Naive thymus-derived CD8-positive, alpha-beta T cell (primary cell): ENCODE measurements around the gene TLN1. TPM values are rescaled to one million over a fixed set of nuclear protein-coding genes. Genes with fewer than 3 reads are reported as not detected.

ENCODE experiments used
- ATAC-seq, 2 donors: fragments of 150-1000 bp; cut with Tn5 transposase in 1 of 2; sonication (Bioruptor Pico), chemical (Tn5 transposase) in 1 of 2; 1 replicate in 1 of 2; 2 replicates in 1 of 2; pipeline ENCODE4 v1.10.0; 2021; ENCODE audit warnings: mild to moderate bottlenecking in 2 of 2, moderate library complexity in 2 of 2
- POLR2A ChIA-PET: fragments of 350-600 bp; sonication (Branson Sonifier 250); formaldehyde crosslinking; loops from one replicate; lab custom pipeline; 2021; ENCODE audit warnings: antibody characterized with exemption; lab: Charles Lee
- DNase-seq, 10 donors: peaks; one replicate each; pipeline versions ENCODE4 v3.0.0 to v3.0.0-alpha.2; 2020 to 2022
- H3K27ac Mint-ChIP-seq, 10 donors: one replicate each; pipeline ENCODE4 v1.8.0; 2020 to 2022; ENCODE audit warnings: mild to moderate bottlenecking in 10 of 10, mixed read lengths in 10 of 10, moderate library complexity in 4 of 10, inconsistent platforms in 1 of 10
- H3K27me3 Mint-ChIP-seq, 5 donors: one replicate each; pipeline ENCODE4 v1.8.0; 2021 to 2022; ENCODE audit warnings: mixed read lengths in 5 of 5
- H3K36me3 Mint-ChIP-seq, 3 donors: one replicate each; pipeline ENCODE4 v1.8.0; 2020 to 2022; ENCODE audit warnings: mixed read lengths in 3 of 3, mild to moderate bottlenecking in 2 of 3, inconsistent platforms in 1 of 3
- H3K4me1 Mint-ChIP-seq, 4 donors: one replicate each; pipeline ENCODE4 v1.8.0; 2021 to 2022; ENCODE audit warnings: mixed read lengths in 4 of 4
- H3K4me3 Mint-ChIP-seq, 10 donors: one replicate each; pipeline ENCODE4 v1.8.0; 2020 to 2022; ENCODE audit warnings: mild to moderate bottlenecking in 10 of 10, mixed read lengths in 10 of 10, moderate library complexity in 6 of 10, inconsistent platforms in 1 of 10
- H3K9me3 Mint-ChIP-seq, 9 donors: one replicate each; pipeline ENCODE4 v1.8.0; 2020 to 2022; ENCODE audit warnings: mixed read lengths in 9 of 9, mild to moderate bottlenecking in 3 of 9, inconsistent platforms in 1 of 9, moderate library complexity in 1 of 9
- polyA plus RNA-seq, 3 donors: library from polyadenylated mRNA; unstranded; fragments of 300-500 nt; fragmentation: Illumina TruSeq; gene quantifications; one replicate each; pipeline ENCODE4 v1.2.3, GENCODE V29; 2021
- total RNA-seq, 8 experiments: library from RNA in 2 of 8; stranded (reverse) in 2 of 8; gene quantifications; one replicate each; pipeline ENCODE4 v1.2.3 and lab custom pipeline; 2021 to 2026

TLN1 gene
- total and polyA plus RNA-seq, 5 experiments from 2014 or later, result 32.9 to 233 (median 88.9) TPM

DNA sequence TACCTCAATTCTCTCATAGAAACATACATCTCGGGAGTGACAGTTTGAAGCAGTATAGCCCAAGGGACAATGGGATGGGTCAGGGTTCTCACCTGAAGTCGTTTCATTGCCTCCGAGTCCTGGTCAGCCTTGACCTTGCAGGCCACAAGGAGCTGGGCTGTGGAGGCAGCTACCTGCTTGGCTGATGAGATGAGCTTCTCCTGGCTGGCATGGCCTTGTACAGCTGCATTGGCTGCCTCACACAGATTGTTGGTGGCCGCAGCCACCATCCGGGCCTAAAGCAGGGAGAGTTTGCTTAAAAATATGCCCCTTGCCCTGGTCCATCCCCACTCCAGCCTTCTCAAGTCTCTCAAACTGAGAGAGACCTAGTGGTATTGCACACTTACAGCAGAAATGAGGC, 33.8 kb downstream of the TLN1 start:
- Mint-ChIP-seq H3K27ac (peak overlapping the region in 2 of 10 donors; percentile 48 to 56), H3K9me3 (no peaks in the 10 kb centered on the region), H3K27me3 (no peaks in the 10 kb centered on the region), H3K36me3 (peaks cover 0 to 16% (median 1%) of the 10 kb centered on the region in 3 donors), H3K4me3 (no peak overlapping the region), H3K4me1 (peaks cover 7 to 9% (median 9%) of the 10 kb centered on the region in 4 donors)
- POLR2A ChIA-PET, result interaction anchor here (0.8 kb wide), 1 partner anchor 40 kb away, joined by 3 read pairs; the partner anchor contains the start of genes CCDC107 and RMRP
- ATAC-seq (no peak), DNase-seq (no peak)

DNA sequence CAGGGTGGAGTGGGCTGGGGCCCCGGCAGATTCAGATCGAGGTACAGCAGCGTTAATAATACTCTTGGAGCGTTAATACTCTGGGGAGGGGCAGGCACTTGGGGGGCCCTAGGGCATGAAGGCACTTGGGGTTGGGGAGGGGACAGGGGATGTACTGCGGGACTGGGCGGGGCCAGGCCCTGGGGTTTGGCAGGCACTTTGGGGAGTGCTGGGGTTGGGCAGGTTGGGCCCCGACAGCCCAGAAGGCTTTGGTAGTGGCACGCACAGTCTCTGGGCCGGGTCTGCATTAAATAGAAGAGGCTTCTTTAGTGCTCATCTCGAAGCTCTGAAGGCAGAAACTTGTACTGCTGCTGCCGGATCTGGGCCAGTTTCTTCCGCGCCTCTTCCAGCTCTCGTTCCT, 34.5 kb downstream of the TLN1 start:
- POLR2A ChIA-PET, result interaction anchor here (0.7 to 1.4 kb wide), 3 partner anchors 11 to 81 kb away, joined by 5 to 11 read pairs (median 8); partner anchors contain the start of gene SIT1
- Mint-ChIP-seq H3K27me3 (no peaks in the 10 kb centered on the region), H3K4me1 (peaks cover 7 to 9% (median 9%) of the 10 kb centered on the region in 4 donors), H3K36me3 (peaks cover 0 to 16% (median 0%) of the 10 kb centered on the region in 3 donors), H3K9me3 (no peaks in the 10 kb centered on the region), H3K27ac (peak overlapping the region in 3 of 10 donors; percentile 19 to 46 (median 22)), H3K4me3 (no peak overlapping the region)
- DNase-seq (no peak), ATAC-seq (no peak)

DNA sequence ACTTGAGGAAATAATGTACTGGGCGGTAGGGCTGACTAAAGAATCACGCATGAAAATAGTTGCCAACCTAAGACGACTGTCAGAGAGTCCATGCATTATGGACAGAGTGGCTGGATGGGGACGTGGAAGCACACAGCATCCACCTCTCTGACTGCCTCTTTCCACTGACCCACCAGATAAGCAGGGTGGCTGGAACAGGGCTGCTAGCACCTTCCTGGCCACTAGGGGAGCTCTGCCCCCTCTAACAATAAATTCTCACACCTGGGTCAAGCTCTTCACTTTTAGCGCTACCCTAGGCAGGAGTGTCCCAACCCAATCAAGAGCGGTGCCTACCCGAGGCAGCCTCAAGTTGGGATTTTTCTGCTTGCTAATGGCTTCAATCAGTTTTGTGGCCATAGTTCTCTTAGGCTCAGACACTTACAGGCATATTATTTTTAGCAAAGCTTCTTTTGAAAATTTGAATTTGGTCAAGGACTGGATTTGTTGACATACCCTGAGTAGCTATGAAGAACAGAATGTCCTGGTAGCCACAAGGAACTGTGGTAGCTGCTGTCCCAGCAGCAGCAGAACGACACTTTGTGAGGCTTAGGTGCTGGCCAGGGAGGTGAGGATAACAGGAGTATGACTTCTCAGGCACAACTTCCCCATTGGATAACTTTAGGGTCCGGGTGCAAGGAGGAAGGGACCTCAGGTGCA, 35.3 kb downstream of the TLN1 start:
- H3K4me1 Mint-ChIP-seq, result peaks cover 9 to 14% (median 11%) of the 10 kb centered on the region in 4 donors

DNA sequence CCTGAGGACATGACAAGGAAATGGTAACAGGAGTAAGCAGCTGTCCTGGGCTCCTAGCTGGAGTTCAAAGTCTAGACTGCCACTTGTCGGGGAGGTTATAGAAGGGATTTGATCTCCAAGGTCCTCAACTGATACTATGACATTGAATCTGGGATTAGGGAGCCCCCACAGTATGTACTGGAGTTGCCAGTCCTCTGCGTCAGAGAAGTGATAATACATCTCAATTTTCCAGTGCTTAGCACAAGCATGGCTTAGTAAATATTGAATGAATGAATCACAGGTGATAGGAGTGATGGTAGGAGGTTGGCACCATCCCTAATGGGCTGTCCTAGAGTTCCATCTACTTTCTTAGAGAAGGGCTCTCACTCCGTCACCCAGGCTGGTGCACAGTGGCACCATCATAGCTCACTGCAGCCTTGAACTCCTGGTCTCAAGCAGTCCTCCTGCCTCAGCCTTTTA, 36.0 kb downstream of the TLN1 start:
- H3K4me3 Mint-ChIP-seq, result no peak overlapping the region
- DNase-seq (no peak), ATAC-seq (no peak)
- H3K36me3 Mint-ChIP-seq, result peaks cover 0 to 16% (median 0%) of the 10 kb centered on the region in 3 donors
- peaks cover 14 to 21% (median 15%) of the 10 kb centered on the region in 4 donors for H3K4me1 Mint-ChIP-seq
- peak overlapping the region in 3 of 10 donors; percentile 15 to 79 (median 69) for H3K27ac Mint-ChIP-seq
- POLR2A ChIA-PET, result interaction anchor here (0.6 to 1.7 kb wide), 9 partner anchors 10 to 91 kb away, joined by 3 to 12 read pairs (median 4); partner anchors contain the start of genes CCDC107 and RMRP
- no peaks in the 10 kb centered on the region for H3K27me3 Mint-ChIP-seq
- H3K9me3 Mint-ChIP-seq, result no peaks in the 10 kb centered on the region

More for the DNA sequence above, 35.3 kb downstream of the TLN1 start:
- DNase-seq (peak; percentile 22 to 73 (median 50)), ATAC-seq (peak; percentile 86 to 97)
- POLR2A ChIA-PET, result interaction anchor here (0.6 to 1.7 kb wide), 12 partner anchors 9 to 92 kb away, joined by 3 to 12 read pairs (median 4); partner anchors contain the start of genes CCDC107, RMRP and SIT1
- H3K4me3 Mint-ChIP-seq, result peak overlapping the region in 1 of 10 donors; percentile 62
- peak overlapping the region in 7 of 10 donors; percentile 20 to 83 (median 64) for H3K27ac Mint-ChIP-seq
- H3K36me3 Mint-ChIP-seq, result peaks cover 0 to 16% (median 0%) of the 10 kb centered on the region in 3 donors
- H3K27me3 Mint-ChIP-seq, result no peaks in the 10 kb centered on the region
- no peaks in the 10 kb centered on the region for H3K9me3 Mint-ChIP-seq

DNA sequence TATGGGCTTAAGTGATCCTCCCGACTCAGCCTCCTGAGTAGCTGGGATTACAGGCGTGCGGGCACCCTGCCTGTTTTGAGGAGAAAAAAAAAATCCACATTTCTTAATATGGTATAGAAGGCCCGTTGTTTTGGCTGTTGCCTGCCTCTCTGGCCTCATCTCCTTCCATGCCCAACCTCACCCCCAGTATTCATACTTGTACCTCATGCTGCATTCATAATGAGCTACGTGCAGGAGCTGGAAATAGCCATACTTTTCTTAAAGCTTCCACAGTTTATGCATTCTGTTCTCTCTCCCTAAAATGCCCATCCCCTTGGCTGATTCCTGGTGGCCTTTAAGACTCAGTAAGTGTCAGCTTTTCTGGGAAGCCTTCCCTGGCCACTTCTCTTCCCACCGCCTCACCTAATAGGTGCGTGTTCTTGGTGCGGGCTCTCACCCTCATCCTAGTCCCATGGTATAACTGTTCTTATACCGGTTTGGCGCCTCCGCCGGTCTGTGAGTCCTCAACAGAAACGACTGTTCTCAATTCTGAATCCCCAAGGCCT, 40.2 kb downstream of the TLN1 start:
- no peak for ATAC-seq
- no peak for DNase-seq
- POLR2A ChIA-PET, result interaction anchor here (0.7 to 3.3 kb wide), 8 partner anchors 9 to 88 kb away, joined by 3 to 19 read pairs (median 5); partner anchors contain the start of genes ARHGEF39, CREB3, SIT1 and TLN1
- Mint-ChIP-seq H3K4me3 (peak overlapping the region; percentile 86 to 94 (median 88)), H3K27me3 (no peaks in the 10 kb centered on the region), H3K9me3 (no peaks in the 10 kb centered on the region), H3K36me3 (peaks cover 0 to 3% (median 0%) of the 10 kb centered on the region in 3 donors), H3K27ac (peak overlapping the region in 7 of 10 donors; percentile 17 to 77 (median 48)), H3K4me1 (peaks cover 18 to 33% (median 26%) of the 10 kb centered on the region in 4 donors)

DNA sequence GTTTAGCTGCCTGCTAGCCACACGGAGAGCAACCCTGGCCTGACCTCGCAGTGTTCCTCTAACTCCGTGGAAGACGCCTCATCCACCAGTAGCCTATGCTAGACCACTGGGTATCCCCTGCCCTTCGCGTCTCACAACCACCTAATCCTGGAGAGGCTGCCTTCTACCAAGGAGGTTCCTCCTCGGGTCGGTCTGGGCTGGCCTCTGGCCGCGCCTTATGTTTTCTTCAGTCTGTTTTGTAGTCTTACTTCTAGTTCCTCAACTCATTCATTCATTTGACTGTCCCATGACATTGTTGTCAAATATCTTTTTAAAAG, 40.7 kb downstream of the TLN1 start:
- H3K27ac Mint-ChIP-seq, result peak overlapping the region; percentile 29 to 87 (median 78)
- ATAC-seq, result peak in 1 of 2 donors; percentile 31
- H3K36me3 Mint-ChIP-seq, result no peaks in the 10 kb centered on the region
- no peak for DNase-seq
- peak overlapping the region; percentile 86 to 94 (median 88) for H3K4me3 Mint-ChIP-seq
- POLR2A ChIA-PET, result interaction anchor here (0.9 to 3.3 kb wide), 9 partner anchors 8 to 87 kb away, joined by 3 to 19 read pairs (median 8); partner anchors contain the start of genes ARHGEF39, CCDC107, CREB3 and RMRP
- peaks cover 12 to 27% (median 21%) of the 10 kb centered on the region in 4 donors for H3K4me1 Mint-ChIP-seq
- no peaks in the 10 kb centered on the region for H3K9me3 Mint-ChIP-seq
- H3K27me3 Mint-ChIP-seq, result no peaks in the 10 kb centered on the region

DNA sequence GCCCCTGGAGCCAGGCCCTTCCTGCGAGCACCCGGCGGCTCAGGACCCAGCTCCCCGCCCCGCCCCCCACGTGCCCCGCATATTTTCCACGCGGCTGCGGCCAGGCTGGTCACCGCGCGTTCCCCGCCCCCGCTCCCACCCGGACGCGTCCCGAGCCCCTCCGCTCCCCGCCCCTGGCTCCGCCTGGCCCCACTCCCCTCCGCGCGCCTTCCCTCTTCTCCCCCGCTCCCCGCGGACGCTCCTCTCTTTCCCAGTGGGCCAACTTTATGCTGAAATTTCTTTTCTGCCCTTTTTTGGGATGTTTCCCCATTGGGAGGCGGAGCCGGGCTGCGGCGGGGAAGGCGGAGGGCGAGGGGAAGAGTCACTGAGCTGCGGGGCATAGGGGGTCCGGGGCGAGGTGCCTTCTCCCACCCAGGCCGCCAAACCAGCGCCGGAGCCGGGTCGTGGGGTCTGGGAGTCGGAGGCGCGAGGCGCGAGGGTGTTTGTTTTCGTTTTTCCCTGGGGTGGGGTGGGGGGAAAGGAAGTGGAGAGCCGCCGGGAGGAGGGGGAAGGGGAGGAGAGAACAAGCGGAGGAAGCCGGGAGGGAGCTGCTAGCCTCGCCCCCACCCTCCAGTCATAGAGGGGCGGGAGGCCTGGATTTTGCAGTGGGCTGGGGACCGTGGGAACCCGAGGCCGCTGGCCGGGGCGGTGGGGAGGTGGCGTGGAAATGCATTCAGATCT, 41.2 kb downstream of the TLN1 start:
- Mint-ChIP-seq H3K4me1 (peaks cover 11 to 27% (median 21%) of the 10 kb centered on the region in 4 donors), H3K27ac (peak overlapping the region; percentile 29 to 87 (median 78)), H3K36me3 (no peaks in the 10 kb centered on the region), H3K4me3 (peak overlapping the region; percentile 86 to 94 (median 88)), H3K9me3 (no peaks in the 10 kb centered on the region), H3K27me3 (no peaks in the 10 kb centered on the region)
- POLR2A ChIA-PET, result interaction anchor here (0.9 to 3.3 kb wide), 9 partner anchors 12 to 87 kb away, joined by 3 to 19 read pairs (median 8); partner anchors contain the start of genes ARHGEF39, CCDC107, CREB3 and RMRP
- peak in 7 of 10 donors; percentile 17 to 39 (median 30) for DNase-seq
- ATAC-seq, result peak; percentile 63 to 71

DNA sequence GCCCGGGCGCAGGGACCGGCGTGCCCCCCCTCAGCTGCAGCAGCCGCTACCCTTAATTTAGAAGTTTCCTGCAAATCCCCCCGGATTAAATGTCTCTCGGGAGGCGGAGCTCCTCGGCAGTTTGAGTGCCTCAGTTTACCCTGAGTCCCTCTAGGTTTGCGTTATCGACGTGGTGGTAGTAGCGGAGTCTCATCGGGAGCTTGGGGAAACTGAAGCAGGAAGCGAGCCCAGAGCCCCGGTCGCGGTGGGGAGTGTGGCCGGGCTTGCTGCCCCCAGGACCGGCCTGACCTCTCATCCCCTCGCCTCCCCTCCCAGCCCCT, 41.7 kb downstream of the TLN1 start:
- POLR2A ChIA-PET, result interaction anchor here (1.3 to 3.3 kb wide), 8 partner anchors 13 to 73 kb away, joined by 4 to 19 read pairs (median 10); partner anchors contain the start of genes ARHGEF39, CCDC107, CD72 and CREB3
- ATAC-seq (peak; percentile 7 to 21), DNase-seq (no peak)
- Mint-ChIP-seq H3K9me3 (no peaks in the 10 kb centered on the region), H3K36me3 (no peaks in the 10 kb centered on the region), H3K27me3 (no peaks in the 10 kb centered on the region), H3K4me3 (peak overlapping the region; percentile 69 to 90 (median 83)), H3K4me1 (peaks cover 11 to 27% (median 21%) of the 10 kb centered on the region in 4 donors), H3K27ac (peak overlapping the region in 4 of 10 donors; percentile 43 to 67 (median 56))

DNA sequence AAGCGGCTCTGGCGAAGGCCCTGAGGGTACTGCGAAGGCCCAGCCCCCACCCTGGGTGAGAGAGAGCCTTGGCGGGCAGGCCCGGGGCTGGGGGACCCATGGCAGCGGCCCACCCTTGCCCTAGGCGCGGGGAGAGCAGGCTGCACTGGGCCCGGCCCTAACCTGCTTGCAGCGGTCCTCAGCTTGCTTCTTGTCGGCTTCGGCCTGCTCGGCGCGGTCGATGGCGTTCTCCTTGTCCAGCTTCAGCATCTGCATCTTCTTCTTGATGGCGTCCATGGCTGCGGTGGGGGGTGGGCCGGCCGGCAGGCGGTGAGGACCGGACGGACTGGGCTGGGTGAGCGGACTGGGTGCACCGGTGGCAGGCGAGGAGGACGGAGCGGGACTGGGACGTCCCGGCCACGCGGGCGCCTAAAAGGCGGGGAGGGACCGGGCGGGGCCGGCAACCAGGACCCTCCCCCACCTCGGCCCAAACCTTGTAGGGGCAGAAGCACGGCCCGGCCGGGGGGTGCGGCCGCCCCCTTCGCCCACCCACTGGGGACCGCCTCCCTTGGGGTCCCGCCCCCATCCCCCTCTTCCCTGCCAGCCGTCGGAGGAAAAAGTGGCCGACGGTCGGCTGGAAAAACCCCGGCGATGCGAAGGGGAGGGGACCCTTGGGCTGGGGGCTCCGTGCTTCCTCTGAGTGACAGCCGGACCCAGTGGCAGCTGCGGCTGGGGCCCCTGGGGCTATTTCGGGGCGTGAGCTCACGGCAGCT, 42.3 kb downstream of the TLN1 start, which contains the start of gene TPM2:
TSS of gene TPM2 (minus strand) at position 384 of the 752 bp plus-strand sequence. CDS start at position 276, 108 bp downstream.
- Mint-ChIP-seq H3K27me3 (no peaks in the 10 kb centered on the region), H3K9me3 (no peaks in the 10 kb centered on the region), H3K4me1 (peaks cover 11 to 27% (median 21%) of the 10 kb centered on the region in 4 donors), H3K27ac (peak within 1 kb of the TSS; percentile 68 to 89 (median 80)), H3K4me3 (peak within 1 kb of the TSS; percentile 86 to 94 (median 88)), H3K36me3 (no peaks in the 10 kb centered on the region)
- DNase-seq (no peak), ATAC-seq (no peak)
- POLR2A ChIA-PET, result interaction anchor here (0.6 to 3.3 kb wide), 8 partner anchors 25 to 592 kb away, joined by 3 to 19 read pairs (median 10); partner anchors contain the start of genes ARHGEF39, CCDC107, CD72 and CREB3

DNA sequence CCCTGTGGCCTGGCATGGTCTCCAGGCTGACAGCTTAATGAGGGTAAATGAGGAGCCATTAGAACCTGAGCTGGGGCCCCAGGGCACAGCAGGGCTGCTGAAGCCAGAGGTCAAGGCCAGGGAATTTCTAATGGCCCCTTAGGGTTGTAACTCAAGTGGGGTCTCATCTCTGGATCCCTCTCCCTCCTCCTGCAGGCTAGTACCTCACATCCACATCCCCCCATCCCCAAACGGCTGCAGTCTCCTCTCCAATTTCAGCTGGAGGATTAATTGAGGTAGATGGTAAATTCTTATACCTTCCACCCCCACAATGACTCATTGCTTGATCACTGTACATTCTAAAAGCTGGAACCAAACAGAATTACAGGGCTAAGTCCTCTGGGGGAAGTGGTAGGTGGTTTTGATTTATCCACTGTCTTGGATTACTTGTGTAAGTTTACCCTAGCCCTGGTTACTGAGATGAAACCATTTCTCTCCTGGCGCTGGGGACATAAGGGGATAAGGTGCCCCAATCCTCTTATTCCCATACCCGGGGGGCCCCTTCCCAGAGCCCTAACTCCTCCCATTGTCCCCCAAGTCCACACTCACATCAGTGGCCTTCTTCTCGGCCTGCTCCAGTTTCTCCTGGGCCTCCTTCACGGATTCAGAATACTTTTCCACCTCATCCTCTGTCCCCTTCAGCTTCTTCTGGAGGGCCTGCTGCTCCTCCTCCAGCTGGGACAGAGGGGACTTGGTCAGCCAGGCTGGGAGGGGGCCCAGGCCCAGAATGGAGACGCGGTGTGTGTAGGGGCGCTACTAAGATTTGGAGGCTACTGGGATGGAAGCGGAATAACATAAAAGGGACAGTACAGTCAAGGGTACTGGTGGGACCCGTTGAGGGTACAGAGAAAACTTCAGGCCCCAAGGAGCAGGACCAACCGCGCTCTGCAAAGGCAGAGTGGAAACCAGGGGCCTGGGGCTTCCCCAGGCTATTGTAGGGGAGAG, 43.1 kb downstream of the TLN1 start:
- H3K27ac Mint-ChIP-seq, result peak overlapping the region in 9 of 10 donors; percentile 37 to 89 (median 77)
- no peaks in the 10 kb centered on the region for H3K36me3 Mint-ChIP-seq
- no peaks in the 10 kb centered on the region for H3K9me3 Mint-ChIP-seq
- peaks cover 11 to 27% (median 21%) of the 10 kb centered on the region in 4 donors for H3K4me1 Mint-ChIP-seq
- H3K4me3 Mint-ChIP-seq, result peak overlapping the region; percentile 47 to 79 (median 70)
- DNase-seq (no peak), ATAC-seq (peak in 1 of 2 donors; percentile 42)
- H3K27me3 Mint-ChIP-seq, result no peaks in the 10 kb centered on the region
- POLR2A ChIA-PET, result interaction anchor here (0.6 to 3.3 kb wide), 9 partner anchors 13 to 591 kb away, joined by 3 to 14 read pairs (median 5); partner anchors contain the start of genes CD72, CREB3, SIT1 and TLN1
